NCI-H2107 treated with DMSO at 0.1 percent for 48 hours (cell line): Measurements from ENCODE around the gene CMTR2.

Source experiments
- DNase-seq: peaks from one replicate; lab custom pipeline; 2025; ENCODE audit not compliant: unreplicated experiment; lab: John Stamatoyannopoulos, UW

Gene CMTR2

GRCh38 chr16:71282943-71283342 is 6.3 kb downstream of the CMTR2 start:
- DNase-seq, result no peak

GRCh38 chr16:71276589-71277334 is 12.4 kb downstream of the CMTR2 start:
- no peak for DNase-seq

DNA sequence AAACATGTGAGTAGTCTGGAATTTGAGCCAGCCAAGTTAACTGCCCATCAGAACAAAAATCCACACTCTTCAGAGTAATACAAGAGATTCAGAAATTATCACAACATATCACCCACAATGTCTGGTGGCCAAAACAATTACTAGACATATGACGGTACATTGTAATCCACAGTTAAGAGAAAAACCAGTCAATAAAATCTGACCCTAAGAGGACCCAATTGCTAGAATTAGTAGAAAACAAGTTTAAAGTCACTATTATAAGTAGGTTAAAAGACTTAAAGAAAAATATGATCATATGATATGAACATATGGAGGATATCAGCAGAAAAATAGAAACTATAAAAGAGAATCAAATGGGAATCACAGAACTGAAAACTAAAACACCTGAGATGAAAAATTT is 15.8 kb downstream of the CMTR2 start:
- no peak for DNase-seq

GRCh38 chr16:71264299-71264698 is 24.9 kb downstream of the CMTR2 start:
- no peak for DNase-seq

DNA sequence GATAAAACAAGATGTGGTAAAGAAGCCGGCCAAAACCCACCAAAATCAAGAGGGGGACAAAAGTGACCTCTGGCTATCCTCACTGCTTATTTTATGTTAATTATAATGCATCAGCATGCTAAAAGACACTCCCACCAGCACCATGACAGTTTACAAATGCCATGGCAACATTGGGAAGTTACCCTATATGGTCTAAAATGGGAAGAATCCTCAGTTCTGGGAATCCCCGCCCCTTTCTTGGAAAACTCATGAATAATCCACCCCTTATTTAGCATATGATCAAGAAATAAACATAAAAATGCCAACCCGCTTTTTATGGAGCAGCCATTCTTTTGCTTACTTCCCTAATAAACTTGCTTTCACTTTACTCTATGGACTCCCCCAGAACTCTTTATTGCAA is 25.6 kb downstream of the CMTR2 start:
- no peak for DNase-seq

DNA sequence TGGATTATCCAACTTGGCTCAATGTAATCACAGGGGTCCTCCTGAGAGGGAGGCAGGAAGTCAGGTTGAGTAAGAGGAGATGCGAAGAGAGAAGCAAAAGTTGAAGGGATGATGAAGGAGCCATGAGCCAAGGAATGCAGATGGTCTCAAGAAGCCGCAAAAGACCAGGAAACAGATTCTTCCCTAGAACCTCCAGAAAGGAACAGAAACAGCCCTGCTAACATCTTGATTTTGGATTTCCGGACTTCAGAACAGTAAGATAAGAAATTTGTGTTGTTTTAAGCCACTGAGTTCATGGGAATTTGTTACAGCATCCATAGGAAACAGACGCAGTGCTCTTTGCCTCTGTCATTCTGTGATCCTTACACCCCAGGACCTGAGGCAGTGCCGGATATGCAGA is 26.8 kb downstream of the CMTR2 start:
- no peak for DNase-seq

DNA sequence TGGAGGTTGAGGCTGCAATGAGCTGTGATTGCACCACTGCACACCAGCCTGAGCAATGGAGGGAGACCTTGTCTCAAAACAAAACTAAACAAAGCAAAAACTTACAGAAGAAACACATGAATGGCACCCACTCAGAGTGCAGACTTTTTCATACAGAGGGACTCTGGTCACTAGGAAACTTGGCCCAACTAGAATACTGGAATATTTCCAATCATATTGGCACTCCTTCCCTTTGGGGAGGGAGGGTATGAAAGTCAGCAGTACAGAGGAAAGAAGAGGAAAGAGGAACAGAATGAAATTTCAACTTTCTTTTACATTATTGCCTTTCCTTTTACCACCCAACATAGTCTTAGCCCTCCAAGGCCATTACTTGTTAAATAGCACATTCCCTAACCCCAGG is 28.2 kb downstream of the CMTR2 start:
- no peak for DNase-seq

DNA sequence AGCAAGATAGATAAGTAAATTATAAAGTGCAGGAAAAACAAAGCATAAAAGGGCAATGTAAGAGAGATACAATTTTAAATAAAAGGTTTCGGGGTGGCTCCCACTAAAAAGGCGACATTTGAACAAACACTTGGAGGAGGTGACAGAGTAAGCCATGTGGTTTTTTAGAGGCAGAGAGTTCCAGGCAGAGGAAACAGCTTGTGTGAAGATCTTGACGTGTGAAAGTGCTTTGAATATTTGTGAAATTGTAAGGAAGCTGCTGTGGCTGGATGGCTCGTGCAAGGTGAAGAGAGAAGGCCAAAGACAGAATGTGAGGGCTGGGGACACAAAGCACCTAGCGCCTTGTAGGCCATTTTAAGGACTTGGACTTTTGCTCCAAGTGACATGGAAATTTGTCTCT is 30.1 kb downstream of the CMTR2 start:
- DNase-seq, result no peak

- no peak for DNase-seq
Measured at GRCh38 chr16:71258372-71258771, 30.8 kb downstream of the CMTR2 start.

DNA sequence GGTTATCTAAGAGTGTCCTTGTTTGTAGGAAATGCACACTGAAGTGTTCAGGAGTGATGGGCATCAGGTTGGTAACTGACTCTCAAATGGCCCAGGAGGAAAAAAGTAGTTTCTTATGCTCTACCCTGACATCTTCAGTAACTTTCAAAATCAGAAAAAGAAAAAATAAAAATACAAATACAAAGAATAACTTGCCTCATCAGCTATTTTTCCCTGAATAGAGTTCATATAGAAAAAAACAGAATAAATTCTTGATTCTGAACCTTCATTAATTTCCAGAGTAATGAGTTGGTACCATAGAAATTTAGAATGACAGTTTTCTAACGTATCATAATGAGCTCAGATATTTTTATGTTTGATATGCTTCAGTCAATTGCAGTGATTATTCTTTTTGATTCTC is 31.4 kb downstream of the CMTR2 start:
- DNase-seq, result no peak

DNA sequence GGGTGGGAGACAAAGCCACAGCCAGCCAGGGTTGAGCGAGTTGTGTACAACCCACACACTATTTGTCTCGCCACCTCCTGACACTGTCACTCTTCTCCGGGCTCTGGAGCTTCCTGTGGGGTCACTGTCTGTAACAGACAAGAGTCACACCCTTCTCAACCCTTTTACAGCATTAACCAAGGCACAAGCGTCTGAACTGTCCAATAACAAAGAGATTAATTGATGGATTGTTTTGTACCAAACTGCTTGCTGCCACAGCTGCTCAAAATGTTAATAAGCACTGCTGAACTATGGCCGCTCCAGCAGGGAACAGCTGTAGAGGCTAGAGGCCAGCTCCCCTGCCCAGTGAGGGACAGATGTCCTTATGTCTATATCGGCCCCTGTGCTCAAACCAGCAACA is 33.5 kb downstream of the CMTR2 start:
- no peak for DNase-seq

GRCh38 chr16:71254832-71255525 is 34.2 kb downstream of the CMTR2 start:
- DNase-seq, result peak; percentile 4

DNA sequence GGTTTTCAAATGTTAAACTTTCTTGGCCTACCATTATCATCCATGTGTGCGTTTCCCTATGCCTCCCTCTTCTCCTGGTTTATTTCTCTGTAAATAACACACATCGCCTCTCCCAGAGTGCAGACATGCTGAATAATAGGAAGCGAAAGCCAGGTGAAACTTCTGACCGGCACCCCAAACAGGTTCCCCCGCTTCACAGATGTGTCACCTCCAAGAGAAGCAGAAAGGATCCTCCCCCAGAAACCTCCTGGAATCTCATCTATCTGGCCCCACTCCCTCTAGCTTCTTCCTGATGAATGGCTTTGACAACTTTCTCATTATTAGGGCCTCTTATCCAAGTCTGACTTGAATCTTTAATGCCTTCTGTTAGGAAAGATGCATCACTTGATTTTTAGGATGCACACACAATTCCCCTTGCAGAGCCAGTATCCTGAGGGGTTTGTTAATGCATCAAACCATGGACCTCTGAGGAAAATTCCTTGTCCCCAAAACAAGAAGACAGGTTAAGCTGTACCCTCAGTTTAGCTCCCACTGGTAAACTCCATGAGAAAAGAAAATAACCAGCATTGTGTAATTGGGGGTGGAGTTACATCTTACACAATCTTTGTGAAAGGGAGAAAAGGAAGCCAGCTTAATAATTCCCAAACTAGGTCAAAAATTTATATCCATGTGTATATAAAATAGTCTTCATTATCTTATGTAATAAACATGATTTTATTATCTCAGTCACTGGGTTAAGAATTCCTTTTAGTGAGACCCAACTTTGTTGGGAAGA is 38.6 kb downstream of the CMTR2 start:
- DNase-seq, result no peak

DNA sequence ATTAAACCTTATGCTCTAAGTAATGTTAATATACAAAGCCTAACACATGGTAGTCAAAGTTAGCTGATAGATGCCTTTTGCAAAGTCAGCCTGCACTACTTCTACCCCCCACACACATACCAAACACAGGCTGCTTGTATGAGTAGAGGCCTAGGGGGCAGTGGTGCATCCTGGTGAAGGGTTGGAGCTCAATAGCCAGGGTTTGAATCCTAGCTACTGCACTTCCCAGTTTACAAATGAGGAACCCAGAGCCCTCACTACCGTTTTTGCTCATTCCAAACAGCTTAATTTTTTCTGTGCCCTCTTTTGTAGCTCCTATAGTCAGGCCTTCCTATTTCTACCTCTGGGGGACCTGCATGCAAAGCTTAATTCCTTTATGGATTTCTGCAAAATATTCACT is 39.8 kb downstream of the CMTR2 start:
- no peak for DNase-seq

DNA sequence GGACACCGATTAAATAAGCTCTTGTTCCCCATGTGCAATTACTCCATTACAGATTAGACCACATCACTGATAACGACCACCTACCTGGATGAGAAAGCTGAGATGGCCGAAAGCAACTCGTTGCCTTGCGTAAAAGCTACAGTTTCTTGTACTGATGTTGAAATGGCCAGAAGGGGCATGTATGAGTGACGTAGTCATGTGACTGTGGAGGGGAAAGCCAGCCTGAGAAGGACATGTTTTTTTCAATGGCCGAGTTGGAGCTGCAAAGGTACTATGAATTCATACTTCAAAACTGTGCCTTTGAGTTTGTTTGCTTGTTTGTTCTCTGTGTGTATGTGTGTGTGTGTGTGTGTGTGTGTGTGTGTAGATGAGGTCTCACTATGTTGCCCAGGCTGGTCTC is 41.7 kb downstream of the CMTR2 start:
- no peak for DNase-seq

GRCh38 chr16:71246309-71246708 is 42.9 kb downstream of the CMTR2 start:
- no peak for DNase-seq

DNA sequence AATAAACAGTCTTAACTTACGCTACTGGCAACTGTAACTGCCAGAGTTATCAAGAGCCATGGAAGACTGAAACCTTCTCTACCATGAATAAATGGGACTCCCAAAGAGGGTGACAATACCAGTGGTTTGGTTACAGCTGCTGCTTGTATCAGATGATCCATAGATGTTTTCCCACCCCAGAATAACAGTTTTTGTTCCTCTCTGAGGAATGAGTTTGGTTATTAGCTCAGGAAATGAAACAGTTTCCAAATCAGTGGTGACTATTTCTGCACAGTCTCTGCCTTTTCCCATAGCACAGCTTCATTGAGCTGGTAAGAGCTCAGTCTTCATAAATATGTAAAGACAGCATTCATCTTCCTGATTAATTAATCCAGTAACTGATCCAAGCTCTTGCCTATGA is 44.7 kb downstream of the CMTR2 start:
- no peak for DNase-seq

- no peak for DNase-seq
Measured at GRCh38 chr16:71242601-71243000, 46.6 kb downstream of the CMTR2 start.

DNA sequence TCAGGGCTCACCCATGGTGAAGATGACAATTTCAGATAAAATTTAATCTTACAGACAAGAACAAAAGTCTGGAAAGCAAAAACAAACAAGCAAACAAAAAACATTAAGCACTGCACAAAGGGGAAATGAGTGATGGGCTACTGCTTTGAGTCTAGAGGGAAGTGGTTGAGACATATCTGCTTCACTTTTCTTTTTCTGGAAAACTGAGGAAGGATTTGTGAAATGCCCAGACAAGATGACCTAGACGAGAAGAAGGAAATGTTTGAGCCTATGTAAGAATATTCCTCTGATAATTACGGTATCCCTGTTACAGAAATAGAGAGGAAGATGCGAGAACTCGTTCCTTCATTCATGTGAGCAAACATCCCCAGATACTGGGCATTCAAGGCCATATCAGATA is 47.2 kb downstream of the CMTR2 start:
- DNase-seq, result no peak
